ENCODE measurements around the gene OSBPL5. TPM values are rescaled to one million over a fixed set of nuclear protein-coding genes. Genes with fewer than 3 reads are reported as not detected.

Gene OSBPL5
- total and polyA plus RNA-seq, 2 donors = 28.2 to 42.3 TPM

GRCh38 chr11:3199537-3200295, 34.6 kb upstream of the OSBPL5 start:
- WGBS = 93% methylated on average over 19 of the region's 19 CpGs
- Histone ChIP-seq H3K4me3 (ENCODE audit: low read length in 2 of 2) (no peak overlapping the region), H3K4me1 (ENCODE audit: control insufficient read depth in 2 of 2, insufficient read depth in 2 of 2, low read length in 2 of 2) (peaks cover 26 to 37% of the 10 kb centered on the region in 2 donors), H3K27ac (ENCODE audit: low read depth in 1 of 2, low read length in 1 of 2) (no peak overlapping the region), H3K36me3 (ENCODE audit: control insufficient read depth in 2 of 2, insufficient read depth in 2 of 2, low read length in 1 of 2) (no peaks in the 10 kb centered on the region), H3K9me3 (ENCODE audit: control insufficient read depth in 2 of 2, insufficient read depth in 1 of 2, low read length in 1 of 2) (peaks cover 0 to 4% of the 10 kb centered on the region in 2 donors), H3K27me3 (ENCODE audit: control insufficient read depth in 2 of 2, insufficient read depth in 1 of 2, low read length in 1 of 2) (peaks cover 0 to 48% of the 10 kb centered on the region in 2 donors)
- no peak for DNase-seq (ENCODE audit: low read depth in 6 of 9, low spot score in 9 of 9)

- Histone ChIP-seq H3K36me3 (ENCODE audit: control insufficient read depth in 2 of 2, insufficient read depth in 2 of 2, low read length in 1 of 2) (no peaks in the 10 kb centered on the region), H3K4me1 (ENCODE audit: control insufficient read depth in 2 of 2, insufficient read depth in 2 of 2, low read length in 2 of 2) (peaks cover 24 to 35% of the 10 kb centered on the region in 2 donors), H3K27ac (ENCODE audit: low read depth in 1 of 2, low read length in 1 of 2) (no peak overlapping the region), H3K27me3 (ENCODE audit: control insufficient read depth in 2 of 2, insufficient read depth in 1 of 2, low read length in 1 of 2) (peaks cover 0 to 40% of the 10 kb centered on the region in 2 donors), H3K4me3 (ENCODE audit: low read length in 2 of 2) (no peak overlapping the region), H3K9me3 (ENCODE audit: control insufficient read depth in 2 of 2, insufficient read depth in 1 of 2, low read length in 1 of 2) (no peaks in the 10 kb centered on the region)
- DNase-seq (ENCODE audit: low read depth in 6 of 9, low spot score in 9 of 9) = no peak
- WGBS = 97% methylated on average over 15 of the region's 15 CpGs
Observed at GRCh38 chr11:3198815-3199214, 33.7 kb upstream of the OSBPL5 start.

- no peak overlapping the region for H3K4me3 ChIP-seq (ENCODE audit: low read length in 2 of 2)
- no peak overlapping the region for H3K27ac ChIP-seq (ENCODE audit: low read depth in 1 of 2, low read length in 1 of 2)
- H3K9me3 ChIP-seq (ENCODE audit: control insufficient read depth in 2 of 2, insufficient read depth in 1 of 2, low read length in 1 of 2) = no peaks in the 10 kb centered on the region
- WGBS = 92% methylated on average over 8 of the region's 8 CpGs
- no peak for DNase-seq (ENCODE audit: low read depth in 6 of 9, low spot score in 9 of 9)
- H3K36me3 ChIP-seq (ENCODE audit: control insufficient read depth in 2 of 2, insufficient read depth in 2 of 2, low read length in 1 of 2) = no peaks in the 10 kb centered on the region
- peaks cover 18 to 27% of the 10 kb centered on the region in 2 donors for H3K4me1 ChIP-seq (ENCODE audit: control insufficient read depth in 2 of 2, insufficient read depth in 2 of 2, low read length in 2 of 2)
- peaks cover 0 to 33% of the 10 kb centered on the region in 2 donors for H3K27me3 ChIP-seq (ENCODE audit: control insufficient read depth in 2 of 2, insufficient read depth in 1 of 2, low read length in 1 of 2)
Observed at GRCh38 chr11:3197878-3198528, 32.9 kb upstream of the OSBPL5 start.

GRCh38 chr11:3197044-3197695, 32.1 kb upstream of the OSBPL5 start:
- WGBS = 96% methylated on average over 11 of the region's 11 CpGs
- Histone ChIP-seq H3K27me3 (ENCODE audit: control insufficient read depth in 2 of 2, insufficient read depth in 1 of 2, low read length in 1 of 2) (peaks cover 0 to 26% of the 10 kb centered on the region in 2 donors), H3K9me3 (ENCODE audit: control insufficient read depth in 2 of 2, insufficient read depth in 1 of 2, low read length in 1 of 2) (peaks cover 0 to 2% of the 10 kb centered on the region in 2 donors), H3K36me3 (ENCODE audit: control insufficient read depth in 2 of 2, insufficient read depth in 2 of 2, low read length in 1 of 2) (no peaks in the 10 kb centered on the region), H3K27ac (ENCODE audit: low read depth in 1 of 2, low read length in 1 of 2) (no peak overlapping the region), H3K4me1 (ENCODE audit: control insufficient read depth in 2 of 2, insufficient read depth in 2 of 2, low read length in 2 of 2) (peaks cover 14 to 18% of the 10 kb centered on the region in 2 donors), H3K4me3 (ENCODE audit: low read length in 2 of 2) (no peak overlapping the region)
- DNase-seq (ENCODE audit: low read depth in 6 of 9, low spot score in 9 of 9) = no peak

- peaks cover 0 to 23% of the 10 kb centered on the region in 2 donors for H3K27me3 ChIP-seq (ENCODE audit: control insufficient read depth in 2 of 2, insufficient read depth in 1 of 2, low read length in 1 of 2)
- H3K36me3 ChIP-seq (ENCODE audit: control insufficient read depth in 2 of 2, insufficient read depth in 2 of 2, low read length in 1 of 2) = no peaks in the 10 kb centered on the region
- DNase-seq (ENCODE audit: low read depth in 6 of 9, low spot score in 9 of 9) = no peak
- H3K27ac ChIP-seq (ENCODE audit: low read depth in 1 of 2, low read length in 1 of 2) = no peak overlapping the region
- peaks cover 6 to 11% of the 10 kb centered on the region in 2 donors for H3K4me1 ChIP-seq (ENCODE audit: control insufficient read depth in 2 of 2, insufficient read depth in 2 of 2, low read length in 2 of 2)
- 93% methylated on average over 23 of the region's 23 CpGs for WGBS
- peaks cover 0 to 6% of the 10 kb centered on the region in 2 donors for H3K9me3 ChIP-seq (ENCODE audit: control insufficient read depth in 2 of 2, insufficient read depth in 1 of 2, low read length in 1 of 2)
- H3K4me3 ChIP-seq (ENCODE audit: low read length in 2 of 2) = no peak overlapping the region
Observed at GRCh38 chr11:3196161-3197043, 31.3 kb upstream of the OSBPL5 start.

- H3K36me3 ChIP-seq (ENCODE audit: control insufficient read depth in 2 of 2, insufficient read depth in 2 of 2, low read length in 1 of 2) = no peaks in the 10 kb centered on the region
- peaks cover 0 to 2% of the 10 kb centered on the region in 2 donors for H3K4me1 ChIP-seq (ENCODE audit: control insufficient read depth in 2 of 2, insufficient read depth in 2 of 2, low read length in 2 of 2)
- no peak for DNase-seq (ENCODE audit: low read depth in 6 of 9, low spot score in 9 of 9)
- H3K27ac ChIP-seq (ENCODE audit: low read depth in 1 of 2, low read length in 1 of 2) = no peak overlapping the region
- 84% methylated on average over 22 of the region's 22 CpGs for WGBS
- peaks cover 0 to 15% of the 10 kb centered on the region in 2 donors for H3K27me3 ChIP-seq (ENCODE audit: control insufficient read depth in 2 of 2, insufficient read depth in 1 of 2, low read length in 1 of 2)
- H3K4me3 ChIP-seq (ENCODE audit: low read length in 2 of 2) = no peak overlapping the region
- H3K9me3 ChIP-seq (ENCODE audit: control insufficient read depth in 2 of 2, insufficient read depth in 1 of 2, low read length in 1 of 2) = peaks cover 0 to 6% of the 10 kb centered on the region in 2 donors
Observed at GRCh38 chr11:3195251-3196160, 30.4 kb upstream of the OSBPL5 start.

GRCh38 chr11:3194016-3194816, 29.1 kb upstream of the OSBPL5 start:
- Histone ChIP-seq H3K9me3 (ENCODE audit: control insufficient read depth in 2 of 2, insufficient read depth in 1 of 2, low read length in 1 of 2) (peaks cover 0 to 6% of the 10 kb centered on the region in 2 donors), H3K4me3 (ENCODE audit: low read length in 2 of 2) (no peak overlapping the region), H3K27me3 (ENCODE audit: control insufficient read depth in 2 of 2, insufficient read depth in 1 of 2, low read length in 1 of 2) (peaks cover 0 to 8% of the 10 kb centered on the region in 2 donors), H3K36me3 (ENCODE audit: control insufficient read depth in 2 of 2, insufficient read depth in 2 of 2, low read length in 1 of 2) (no peaks in the 10 kb centered on the region), H3K4me1 (ENCODE audit: control insufficient read depth in 2 of 2, insufficient read depth in 2 of 2, low read length in 2 of 2) (no peaks in the 10 kb centered on the region), H3K27ac (ENCODE audit: low read depth in 1 of 2, low read length in 1 of 2) (no peak overlapping the region)
- DNase-seq (ENCODE audit: low read depth in 6 of 9, low spot score in 9 of 9) = no peak
- WGBS = 80% methylated on average over 12 of the region's 12 CpGs
